K562 (cell line): ENCODE measurements around the gene SLC7A11. TPM values are rescaled to one million over a fixed set of nuclear protein-coding genes. Genes with fewer than 3 reads are reported as not detected.
A peak's percentile ranks its signal among the peaks of the same experiment; 100 is the strongest.

Experiments
- CEBPB ChIP-seq: fragments of 450-650 bp; IDR thresholded peaks from 2 replicates; pipeline ENCODE4 v1.6.1; 2016; ENCODE audit warnings: missing genetic modification characterization, missing compliant biosample characterization
- DDX20 ChIP-seq: fragments of 450-650 bp; IDR thresholded peaks from 2 replicates; pipeline ENCODE4 v1.6.1; 2016; ENCODE audit warnings: missing genetic modification characterization, low read depth, mild to moderate bottlenecking, missing compliant biosample characterization, moderate library complexity
- FUS ChIP-seq: fragments of 200-400 bp; formaldehyde crosslinking; optimal IDR thresholded peaks from 2 replicates; pipeline ENCODE3; 2017; ENCODE audit warnings: low read depth, low read length
- JUND ChIP-seq, 2 experiments: IDR thresholded peaks; 2 replicates in 1 of 2; 3 replicates in 1 of 2; pipeline ENCODE4 v1.6.1; 2011; ENCODE audit warnings: borderline replicate concordance in 2 of 2, low read depth in 2 of 2, low read length in 2 of 2, improper control_type of control experiment in 1 of 2, missing biosample characterization in 1 of 2, missing genetic modification characterization in 1 of 2, missing genetic modification reagents in 1 of 2
- NCOA2 ChIP-seq, 2 experiments: fragments of 450-650 bp; IDR thresholded peaks; 2 replicates each; pipeline ENCODE4 v1.6.1; 2018; ENCODE audit warnings: mild to moderate bottlenecking in 2 of 2, moderate library complexity in 1 of 2; ENCODE audit not compliant: partially characterized antibody in 2 of 2
- POLR2AphosphoS5 ChIP-seq: IDR thresholded peaks from 2 replicates; pipeline ENCODE4 v1.6.1; 2011; ENCODE audit warnings: mild to moderate bottlenecking, low read depth, low read length, moderate library complexity; ENCODE audit not compliant: control insufficient read depth, insufficient read depth
- ZNF354B ChIP-seq: fragments of 250-450 bp; sonication (Bioruptor Pico); IDR thresholded peaks from 2 replicates; pipeline ENCODE4 v1.4.0; 2020
- polyA plus RNA-seq, 8 experiments: library from polyadenylated mRNA; depleted of rRNA in 4 of 8; stranded (reverse) in 5 of 8; unstranded in 3 of 8; fragments of >200 nt; fragmentation: Nextera tagmentation in 2 of 8; fragmentation: Illumina TruSeq in 1 of 8; extraction: Ambion mirVana in 2 of 8; extraction: Trizol in 1 of 8; gene quantifications; 2 replicates each; pipeline versions ENCODE4 v1.2.1 to v1.2.3, GENCODE V29; 2011 to 2014; ENCODE audit warnings: inconsistent platforms in 1 of 8, missing spikeins in 1 of 8
- total RNA-seq, 7 experiments: library from RNA; depleted of rRNA in 6 of 7; stranded (reverse); fragments of >200 nt in 6 of 7; fragmentation: Illumina TruSeq in 2 of 7; extraction: Trizol in 2 of 7; gene quantifications; 2 replicates each; pipeline versions ENCODE4 v1.2.1 to v1.2.3, GENCODE V29; 2011 to 2021; ENCODE audit warnings: low replicate concordance in 1 of 7
- TF ChIP-seq, protein P1 (sequence below), 2 experiments: fragments of 200-800 bp in 1 of 2; sonication (Bioruptor generic) in 1 of 2; sonication (generic) in 1 of 2; formaldehyde crosslinking in 1 of 2; IDR thresholded peaks in 1 of 2; conservative IDR thresholded peaks in 1 of 2; 2 replicates each; pipeline versions ENCODE4 v1.5.0 to v1.6.1; 2016 to 2020; ENCODE audit warnings: missing compliant biosample characterization in 1 of 2, missing genetic modification characterization in 1 of 2, missing genetic modification reagents in 1 of 2
- TF ChIP-seq, protein P2 (sequence below): fragments of 250-450 bp; sonication (Bioruptor Pico); IDR thresholded peaks from 2 replicates; pipeline ENCODE4 v1.4.0; 2020; ENCODE audit warnings: mild to moderate bottlenecking
- TF ChIP-seq, protein P3 (sequence below): sonication (generic); formaldehyde crosslinking; IDR thresholded peaks from 2 replicates; pipeline ENCODE4 v1.8.1; 2023; ENCODE audit warnings: mild to moderate bottlenecking, missing genetic modification reagents, moderate library complexity
- TF ChIP-seq, protein P4 (sequence below): fragments of 450-650 bp; IDR thresholded peaks from 2 replicates; pipeline ENCODE4 v1.6.1; 2018; ENCODE audit warnings: mild to moderate bottlenecking, low read depth; ENCODE audit not compliant: partially characterized antibody
- TF ChIP-seq, protein P5 (sequence below): fragments of 450-650 bp; IDR thresholded peaks from 2 replicates; pipeline ENCODE4 v1.6.1; 2016; ENCODE audit warnings: low read depth

SLC7A11 gene
- total and polyA plus RNA-seq, 9 of the 15 experiments (the other 6 are each of a cell fraction or from before 2014, with no cell fraction given), result 4.5 to 26.1 (median 13.5) TPM

DNA sequence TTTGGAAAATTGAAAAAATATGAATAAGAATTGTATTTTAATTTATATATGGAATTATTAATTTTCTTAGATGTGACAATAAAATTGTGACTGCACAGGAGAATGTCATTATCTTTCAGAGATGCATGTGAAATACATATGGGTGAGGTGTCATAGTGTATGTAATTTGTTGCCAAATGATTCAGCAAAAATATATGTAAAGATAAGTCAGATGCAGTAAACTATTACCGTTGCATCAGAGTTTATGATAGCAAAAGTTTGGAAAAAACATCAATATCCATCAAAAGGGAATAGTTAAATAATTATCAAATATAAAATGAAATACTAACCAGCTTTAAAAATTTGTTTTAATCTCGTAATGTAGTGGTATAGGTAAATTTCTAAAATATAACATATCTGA, 10.4 kb upstream of the SLC7A11 start (continued):
- TF ChIP-seq, protein P1, sequence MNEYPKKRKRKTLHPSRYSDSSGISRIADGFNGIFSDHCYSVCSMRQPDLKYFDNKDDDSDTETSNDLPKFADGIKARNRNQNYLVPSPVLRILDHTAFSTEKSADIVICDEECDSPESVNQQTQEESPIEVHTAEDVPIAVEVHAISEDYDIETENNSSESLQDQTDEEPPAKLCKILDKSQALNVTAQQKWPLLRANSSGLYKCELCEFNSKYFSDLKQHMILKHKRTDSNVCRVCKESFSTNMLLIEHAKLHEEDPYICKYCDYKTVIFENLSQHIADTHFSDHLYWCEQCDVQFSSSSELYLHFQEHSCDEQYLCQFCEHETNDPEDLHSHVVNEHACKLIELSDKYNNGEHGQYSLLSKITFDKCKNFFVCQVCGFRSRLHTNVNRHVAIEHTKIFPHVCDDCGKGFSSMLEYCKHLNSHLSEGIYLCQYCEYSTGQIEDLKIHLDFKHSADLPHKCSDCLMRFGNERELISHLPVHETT (CRISPR knock-in tag; conservative IDR thresholded peaks at IDR 0.05 in 1 of 2, IDR thresholded peaks at IDR 0.05 in 1 of 2), result no peak
- TF ChIP-seq JUND (IDR thresholded peaks at IDR 0.05; ENCODE audit: borderline replicate concordance, low read depth, low read length) (peak; percentile 45; the same call in 1 of the 2 replicates), JUND (tag; IDR thresholded peaks at IDR 0.05; ENCODE audit: borderline replicate concordance, low read depth, low read length) (no peak; the same call in 2 of the 3 replicates), NCOA2 (IDR thresholded peaks at IDR 0.05; ENCODE audit: partially characterized antibody in 2 of 2) (no peak), POLR2AphosphoS5 (no peak), CEBPB (peak; percentile 75), FUS (no peak), DDX20 (tag) (no peak), ZNF354B (CRISPR knock-in tag) (no peak)
- TF ChIP-seq, protein P2, sequence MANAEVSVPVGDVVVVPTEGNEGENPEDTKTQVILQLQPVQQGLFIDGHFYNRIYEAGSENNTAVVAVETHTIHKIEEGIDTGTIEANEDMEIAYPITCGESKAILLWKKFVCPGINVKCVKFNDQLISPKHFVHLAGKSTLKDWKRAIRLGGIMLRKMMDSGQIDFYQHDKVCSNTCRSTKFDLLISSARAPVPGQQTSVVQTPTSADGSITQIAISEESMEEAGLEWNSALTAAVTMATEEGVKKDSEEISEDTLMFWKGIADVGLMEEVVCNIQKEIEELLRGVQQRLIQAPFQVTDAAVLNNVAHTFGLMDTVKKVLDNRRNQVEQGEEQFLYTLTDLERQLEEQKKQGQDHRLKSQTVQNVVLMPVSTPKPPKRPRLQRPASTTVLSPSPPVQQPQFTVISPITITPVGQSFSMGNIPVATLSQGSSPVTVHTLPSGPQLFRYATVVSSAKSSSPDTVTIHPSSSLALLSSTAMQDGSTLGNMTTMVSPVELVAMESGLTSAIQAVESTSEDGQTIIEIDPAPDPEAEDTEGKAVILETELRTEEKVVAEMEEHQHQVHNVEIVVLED (CRISPR knock-in tag), result no peak
- TF ChIP-seq, protein P3, sequence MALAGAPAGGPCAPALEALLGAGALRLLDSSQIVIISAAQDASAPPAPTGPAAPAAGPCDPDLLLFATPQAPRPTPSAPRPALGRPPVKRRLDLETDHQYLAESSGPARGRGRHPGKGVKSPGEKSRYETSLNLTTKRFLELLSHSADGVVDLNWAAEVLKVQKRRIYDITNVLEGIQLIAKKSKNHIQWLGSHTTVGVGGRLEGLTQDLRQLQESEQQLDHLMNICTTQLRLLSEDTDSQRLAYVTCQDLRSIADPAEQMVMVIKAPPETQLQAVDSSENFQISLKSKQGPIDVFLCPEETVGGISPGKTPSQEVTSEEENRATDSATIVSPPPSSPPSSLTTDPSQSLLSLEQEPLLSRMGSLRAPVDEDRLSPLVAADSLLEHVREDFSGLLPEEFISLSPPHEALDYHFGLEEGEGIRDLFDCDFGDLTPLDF (CRISPR knock-in tag), result no peak
- TF ChIP-seq, protein P4, sequence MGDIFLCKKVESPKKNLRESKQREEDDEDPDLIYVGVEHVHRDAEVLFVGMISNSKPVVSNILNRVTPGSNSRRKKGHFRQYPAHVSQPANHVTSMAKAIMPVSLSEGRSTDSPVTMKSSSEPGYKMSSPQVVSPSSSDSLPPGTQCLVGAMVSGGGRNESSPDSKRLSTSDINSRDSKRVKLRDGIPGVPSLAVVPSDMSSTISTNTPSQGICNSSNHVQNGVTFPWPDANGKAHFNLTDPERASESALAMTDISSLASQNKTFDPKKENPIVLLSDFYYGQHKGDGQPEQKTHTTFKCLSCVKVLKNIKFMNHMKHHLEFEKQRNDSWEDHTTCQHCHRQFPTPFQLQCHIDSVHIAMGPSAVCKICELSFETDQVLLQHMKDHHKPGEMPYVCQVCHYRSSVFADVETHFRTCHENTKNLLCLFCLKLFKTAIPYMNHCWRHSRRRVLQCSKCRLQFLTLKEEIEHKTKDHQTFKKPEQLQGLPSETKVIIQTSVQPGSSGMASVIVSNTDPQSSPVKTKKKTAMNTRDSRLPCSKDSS, result no peak
- TF ChIP-seq, protein P5, sequence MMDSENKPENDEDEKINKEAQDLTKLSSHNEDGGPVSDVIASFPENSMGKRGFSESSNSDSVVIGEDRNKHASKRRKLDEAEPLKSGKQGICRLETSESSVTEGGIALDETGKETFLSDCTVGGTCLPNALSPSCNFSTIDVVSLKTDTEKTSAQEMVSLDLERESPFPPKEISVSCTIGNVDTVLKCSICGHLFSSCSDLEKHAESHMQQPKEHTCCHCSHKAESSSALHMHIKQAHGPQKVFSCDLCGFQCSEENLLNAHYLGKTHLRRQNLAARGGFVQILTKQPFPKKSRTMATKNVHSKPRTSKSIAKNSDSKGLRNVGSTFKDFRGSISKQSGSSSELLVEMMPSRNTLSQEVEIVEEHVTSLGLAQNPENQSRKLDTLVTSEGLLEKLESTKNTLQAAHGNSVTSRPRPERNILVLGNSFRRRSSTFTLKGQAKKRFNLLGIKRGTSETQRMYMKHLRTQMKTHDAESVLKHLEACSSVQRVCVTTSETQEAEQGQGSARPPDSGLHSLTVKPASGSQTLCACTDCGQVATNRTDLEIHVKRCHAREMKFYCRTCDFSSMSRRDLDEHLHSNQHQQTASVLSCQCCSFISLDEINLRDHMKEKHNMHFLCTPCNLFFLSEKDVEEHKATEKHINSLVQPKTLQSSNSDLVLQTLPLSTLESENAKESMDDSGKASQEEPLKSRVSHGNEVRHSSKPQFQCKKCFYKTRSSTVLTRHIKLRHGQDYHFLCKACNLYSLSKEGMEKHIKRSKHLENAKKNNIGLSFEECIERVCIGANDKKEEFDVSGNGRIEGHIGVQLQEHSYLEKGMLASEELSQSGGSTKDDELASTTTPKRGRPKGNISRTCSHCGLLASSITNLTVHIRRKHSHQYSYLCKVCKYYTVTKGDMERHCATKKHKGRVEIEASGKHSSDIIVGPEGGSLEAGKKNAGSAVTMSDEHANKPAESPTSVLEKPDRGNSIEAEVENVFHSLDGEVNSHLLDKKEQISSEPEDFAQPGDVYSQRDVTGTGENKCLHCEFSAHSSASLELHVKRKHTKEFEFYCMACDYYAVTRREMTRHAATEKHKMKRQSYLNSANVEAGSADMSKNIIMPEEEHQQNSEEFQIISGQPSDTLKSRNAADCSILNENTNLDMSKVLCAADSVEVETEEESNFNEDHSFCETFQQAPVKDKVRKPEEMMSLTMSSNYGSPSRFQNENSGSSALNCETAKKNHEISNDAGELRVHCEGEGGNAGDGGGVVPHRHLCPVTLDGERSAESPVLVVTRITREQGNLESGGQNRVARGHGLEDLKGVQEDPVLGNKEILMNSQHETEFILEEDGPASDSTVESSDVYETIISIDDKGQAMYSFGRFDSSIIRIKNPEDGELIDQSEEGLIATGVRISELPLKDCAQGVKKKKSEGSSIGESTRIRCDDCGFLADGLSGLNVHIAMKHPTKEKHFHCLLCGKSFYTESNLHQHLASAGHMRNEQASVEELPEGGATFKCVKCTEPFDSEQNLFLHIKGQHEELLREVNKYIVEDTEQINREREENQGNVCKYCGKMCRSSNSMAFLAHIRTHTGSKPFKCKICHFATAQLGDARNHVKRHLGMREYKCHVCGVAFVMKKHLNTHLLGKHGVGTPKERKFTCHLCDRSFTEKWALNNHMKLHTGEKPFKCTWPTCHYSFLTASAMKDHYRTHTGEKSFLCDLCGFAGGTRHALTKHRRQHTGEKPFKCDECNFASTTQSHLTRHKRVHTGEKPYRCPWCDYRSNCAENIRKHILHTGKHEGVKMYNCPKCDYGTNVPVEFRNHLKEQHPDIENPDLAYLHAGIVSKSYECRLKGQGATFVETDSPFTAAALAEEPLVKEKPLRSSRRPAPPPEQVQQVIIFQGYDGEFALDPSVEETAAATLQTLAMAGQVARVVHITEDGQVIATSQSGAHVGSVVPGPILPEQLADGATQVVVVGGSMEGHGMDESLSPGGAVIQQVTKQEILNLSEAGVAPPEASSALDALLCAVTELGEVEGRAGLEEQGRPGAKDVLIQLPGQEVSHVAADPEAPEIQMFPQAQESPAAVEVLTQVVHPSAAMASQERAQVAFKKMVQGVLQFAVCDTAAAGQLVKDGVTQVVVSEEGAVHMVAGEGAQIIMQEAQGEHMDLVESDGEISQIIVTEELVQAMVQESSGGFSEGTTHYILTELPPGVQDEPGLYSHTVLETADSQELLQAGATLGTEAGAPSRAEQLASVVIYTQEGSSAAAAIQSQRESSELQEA, result no peak
